Neutrophil (primary cell): ENCODE results near the gene INSM1.

Experiments used
- H3K27ac ChIP-seq: fragments of 200-600 bp; sonication (generic); 2 replicates; pipeline ENCODE4 v1.5.1; 2016; ENCODE audit warnings: mild to moderate bottlenecking, moderate library complexity
- H3K27me3 ChIP-seq: fragments of 200-600 bp; sonication (generic); 2 replicates; pipeline ENCODE4 v1.6.0; 2016; ENCODE audit warnings: mild to moderate bottlenecking
- H3K36me3 ChIP-seq: fragments of 200-600 bp; sonication (generic); 2 replicates; pipeline ENCODE4 v1.5.1; 2017
- H3K4me1 ChIP-seq, 2 experiments: fragments of 200-600 bp in 1 of 2; sonication (generic) in 1 of 2; 1 replicate in 1 of 2; 2 replicates in 1 of 2; pipeline versions ENCODE4 v1.5.1 to v1.6.1; 2013 to 2016; ENCODE audit warnings: low read depth in 1 of 2, low read length in 1 of 2, mild to moderate bottlenecking in 1 of 2, moderate library complexity in 1 of 2; ENCODE audit not compliant: control insufficient read depth in 1 of 2, insufficient read depth in 1 of 2
- H3K4me3 ChIP-seq, 2 experiments: fragments of 200-600 bp in 1 of 2; sonication (generic) in 1 of 2; 1 replicate in 1 of 2; 2 replicates in 1 of 2; pipeline ENCODE4 v1.5.1; 2013 to 2016; ENCODE audit warnings: low read depth in 1 of 2, low read length in 1 of 2, mild to moderate bottlenecking in 1 of 2, moderate library complexity in 1 of 2
- H3K9me3 ChIP-seq: fragments of 200-600 bp; sonication (generic); 2 replicates; pipeline ENCODE4 v1.5.1; 2016
- CTCF ChIP-seq: fragments of 200-600 bp; sonication (generic); IDR thresholded peaks from 2 replicates; pipeline ENCODE4 v1.5.1; 2016; ENCODE audit warnings: antibody characterized with exemption

INSM1 gene

GRCh38 chr20:20386192-20386591 is 18.3 kb downstream of the INSM1 start:
- no peak overlapping the region for H3K4me3 ChIP-seq
- H3K27ac ChIP-seq, result no peak overlapping the region
- no peaks in the 10 kb centered on the region for H3K4me1 ChIP-seq
- H3K27me3 ChIP-seq, result peaks cover 37% of the 10 kb centered on the region
- H3K9me3 ChIP-seq, result no peaks in the 10 kb centered on the region
- TF ChIP-seq CTCF, result no peak
- H3K36me3 ChIP-seq, result peaks cover 25% of the 10 kb centered on the region

GRCh38 chr20:20390393-20390792 is 22.5 kb downstream of the INSM1 start:
- Histone ChIP-seq H3K4me3 (no peak overlapping the region), H3K4me1 (peaks cover 0 to 6% of the 10 kb centered on the region in 2 experiments), H3K9me3 (no peaks in the 10 kb centered on the region), H3K27me3 (peaks cover 14% of the 10 kb centered on the region), H3K36me3 (peaks cover 65% of the 10 kb centered on the region), H3K27ac (no peak overlapping the region)
- TF ChIP-seq CTCF, result no peak

GRCh38 chr20:20391115-20391514 is 23.2 kb downstream of the INSM1 start:
- Histone ChIP-seq H3K9me3 (no peaks in the 10 kb centered on the region), H3K27me3 (peaks cover 7% of the 10 kb centered on the region), H3K4me3 (no peak overlapping the region), H3K27ac (no peak overlapping the region), H3K36me3 (peaks cover 72% of the 10 kb centered on the region), H3K4me1 (peaks cover 0 to 6% of the 10 kb centered on the region in 2 experiments)
- TF ChIP-seq CTCF, result no peak

- no peaks in the 10 kb centered on the region for H3K9me3 ChIP-seq
- TF ChIP-seq CTCF, result no peak
- H3K36me3 ChIP-seq, result peaks cover 79% of the 10 kb centered on the region
- no peak overlapping the region for H3K4me3 ChIP-seq
- H3K27me3 ChIP-seq, result peaks cover under 1% of the 10 kb centered on the region
- peaks cover 0 to 6% of the 10 kb centered on the region in 2 experiments for H3K4me1 ChIP-seq
- H3K27ac ChIP-seq, result no peak overlapping the region
Observed at GRCh38 chr20:20391766-20392165, 23.9 kb downstream of the INSM1 start.

- Histone ChIP-seq H3K4me3 (no peak overlapping the region), H3K36me3 (peaks cover 96% of the 10 kb centered on the region), H3K9me3 (no peaks in the 10 kb centered on the region), H3K4me1 (peaks cover 0 to 6% of the 10 kb centered on the region in 2 experiments), H3K27ac (no peak overlapping the region), H3K27me3 (no peaks in the 10 kb centered on the region)
- TF ChIP-seq CTCF, result no peak
Observed at GRCh38 chr20:20393207-20394120, 25.6 kb downstream of the INSM1 start.
